AG09319 (cell line): Measurements from ENCODE around the gene DDX55.
"Not testable (repeated sequence)": the region's sequence is repeated elsewhere in the genome, so short reads cannot be mapped to it uniquely, and the experiment has no call there.

Source experiments
- DNase-seq: peaks from one replicate; pipeline ENCODE4 v3.0.0-alpha.2; 2010; ENCODE audit warnings: low read depth; ENCODE audit errors: extremely low read depth
- CTCF ChIP-seq: IDR thresholded peaks from 2 replicates; pipeline ENCODE4 v1.5.1; 2011; ENCODE audit warnings: low read depth, mild to moderate bottlenecking, inconsistent platforms, low read length, moderate library complexity

DDX55 gene

GRCh38 chr12:123576611-123577010 lies 25.3 kb upstream of the DDX55 start:
- no peak for DNase-seq
- TF ChIP-seq CTCF: no peak

- no peak for TF ChIP-seq CTCF
- DNase-seq: no peak
Measured at GRCh38 chr12:123578243-123578642, 23.7 kb upstream of the DDX55 start.

- not testable (repeated sequence) for DNase-seq
Measured at GRCh38 chr12:123578829-123579228, 23.1 kb upstream of the DDX55 start.

GRCh38 chr12:123580772-123581171 lies 21.1 kb upstream of the DDX55 start:
- no peak for TF ChIP-seq CTCF
- no peak for DNase-seq

GRCh38 chr12:123591702-123592481 lies 10.0 kb upstream of the DDX55 start:
- TF ChIP-seq CTCF: no peak
- DNase-seq: no peak

- no peak for DNase-seq
- no peak for TF ChIP-seq CTCF
Measured at GRCh38 chr12:123595729-123596128, 6.2 kb upstream of the DDX55 start.

GRCh38 chr12:123597100-123597499 lies 4.8 kb upstream of the DDX55 start:
- TF ChIP-seq CTCF: no peak
- DNase-seq: no peak

- DNase-seq: no peak
- no peak for TF ChIP-seq CTCF
Measured at GRCh38 chr12:123598522-123598921, 3.4 kb upstream of the DDX55 start.
